MM.1S (cell line): Measurements from ENCODE around the gene SLC25A28.
"Not testable (repeated sequence)": the region's sequence is repeated elsewhere in the genome, so short reads cannot be mapped to it uniquely, and the experiment has no call there.

ENCODE experiments used
- DNase-seq: peaks from one replicate; pipeline ENCODE4 v3.0.0-alpha.2; 2015
- H2AFZ ChIP-seq: fragments of 300-600 bp; sonication (generic); 2 replicates; pipeline ENCODE4 v1.6.0; 2016; ENCODE audit warnings: antibody characterized with exemption, low read length
- H3F3A ChIP-seq: fragments of 300-600 bp; sonication (generic); 2 replicates; pipeline ENCODE4 v1.6.1; 2016; ENCODE audit warnings: mild to moderate bottlenecking, antibody characterized with exemption, low read length, moderate library complexity, mixed read lengths; ENCODE audit not compliant: insufficient read depth
- H3K27ac ChIP-seq: fragments of 300-600 bp; sonication (generic); 2 replicates; pipeline ENCODE4 v1.5.1; 2016; ENCODE audit warnings: mild to moderate bottlenecking, low read length
- H3K27me3 ChIP-seq: fragments of 300-600 bp; sonication (generic); replicated peaks from 2 replicates; pipeline ENCODE4 v1.6.0; 2016; ENCODE audit warnings: low read length; ENCODE audit not compliant: insufficient read depth
- H3K36me3 ChIP-seq: fragments of 300-600 bp; sonication (generic); replicated peaks from 2 replicates; pipeline ENCODE4 v1.6.1; 2016; ENCODE audit warnings: mild to moderate bottlenecking, low read length, mixed read lengths; ENCODE audit not compliant: insufficient read depth
- H3K4me1 ChIP-seq: fragments of 300-600 bp; sonication (generic); 2 replicates; pipeline ENCODE4 v1.6.1; 2016; ENCODE audit warnings: low read length, mixed read lengths
- H3K4me2 ChIP-seq: fragments of 300-600 bp; sonication (generic); 2 replicates; pipeline ENCODE4 v1.6.0; 2016; ENCODE audit warnings: low read depth, low read length
- H3K4me3 ChIP-seq: fragments of 300-600 bp; sonication (generic); 2 replicates; pipeline ENCODE4 v1.5.1; 2016; ENCODE audit warnings: low read length, mixed read lengths
- H3K79me2 ChIP-seq: fragments of 300-600 bp; sonication (generic); 2 replicates; pipeline ENCODE4 v1.6.1; 2016; ENCODE audit warnings: mixed run types, low read length, mixed read lengths
- H3K9ac ChIP-seq: fragments of 300-600 bp; sonication (generic); 2 replicates; pipeline ENCODE4 v1.6.1; 2016; ENCODE audit warnings: low read length, mixed read lengths
- H3K9me2 ChIP-seq: fragments of 300-600 bp; sonication (generic); replicated peaks from 2 replicates; pipeline ENCODE4 v1.6.1; 2016; ENCODE audit warnings: mild to moderate bottlenecking, low read length, mixed read lengths; ENCODE audit not compliant: insufficient read depth
- H3K9me3 ChIP-seq: fragments of 300-600 bp; sonication (generic); replicated peaks from 2 replicates; pipeline ENCODE4 v1.6.1; 2016; ENCODE audit warnings: mild to moderate bottlenecking, low read length, mixed read lengths; ENCODE audit not compliant: insufficient read depth
- H4K20me1 ChIP-seq: fragments of 300-600 bp; sonication (generic); 2 replicates; pipeline ENCODE4 v1.6.1; 2016; ENCODE audit warnings: mild to moderate bottlenecking, low read length, moderate library complexity, mixed read lengths; ENCODE audit not compliant: insufficient read depth
- EZH2 ChIP-seq: fragments of 300-600 bp; sonication (generic); optimal IDR thresholded peaks from 2 replicates; pipeline ENCODE3; 2017; ENCODE audit warnings: low read depth, mild to moderate bottlenecking, antibody characterized with exemption, low read length, mixed read lengths
- EZH2phosphoT487 ChIP-seq: fragments of 300-600 bp; sonication (generic); IDR thresholded peaks from 2 replicates; pipeline ENCODE4 v1.6.1; 2018; ENCODE audit warnings: antibody characterized with exemption, low read length
- TF ChIP-seq, protein P1 (sequence below): fragments of 300-600 bp; sonication (generic); IDR thresholded peaks from 2 replicates; pipeline ENCODE4 v1.5.1; 2016; ENCODE audit warnings: antibody characterized with exemption, low read length, mixed read lengths

The SLC25A28 gene

DNA sequence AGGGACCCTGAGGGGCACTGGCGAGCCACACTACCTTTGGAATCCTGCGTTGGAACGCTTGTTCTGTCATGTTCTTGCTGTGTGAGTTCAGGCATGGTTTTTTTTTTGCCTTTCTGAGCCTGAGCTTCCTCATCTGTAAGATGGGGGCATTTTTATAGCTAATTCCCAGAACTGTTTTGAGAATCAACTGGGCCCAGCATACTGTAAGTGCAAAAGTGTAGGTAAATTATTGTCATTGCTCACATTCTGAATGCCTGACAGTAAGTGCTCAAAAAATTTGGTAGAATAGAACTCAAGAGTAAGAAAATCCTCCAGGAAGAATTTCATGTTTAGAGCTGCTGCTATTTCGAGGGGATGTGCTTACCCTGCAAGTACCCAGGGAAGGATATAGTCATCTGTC, 22.2 kb downstream of the SLC25A28 start:
- TF ChIP-seq EZH2phosphoT487 (no peak), EZH2 (no peak)

DNA sequence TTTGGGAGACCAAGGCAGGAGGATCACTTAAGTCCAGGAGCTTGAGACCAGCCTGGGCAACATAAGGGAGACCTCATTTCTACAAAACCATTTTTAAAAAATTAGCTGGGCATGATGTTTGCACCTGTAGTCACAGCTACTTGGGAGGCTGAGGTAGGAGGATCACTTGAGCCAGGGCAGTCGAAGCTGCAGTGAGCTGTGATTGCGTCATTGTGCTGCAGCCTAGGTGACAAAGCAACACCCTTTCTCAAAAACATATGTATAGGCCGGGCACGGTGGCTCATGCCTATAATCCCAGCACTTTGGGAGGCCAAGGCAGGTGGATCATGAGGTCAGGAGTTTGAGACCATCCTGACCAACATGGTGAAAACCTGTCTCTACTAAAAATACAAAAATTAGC, 23.5 kb downstream of the SLC25A28 start:
- not testable (repeated sequence) for H3K4me1 ChIP-seq, H3K9me2 ChIP-seq, H3K36me3 ChIP-seq, H3K4me3 ChIP-seq, H3K27me3 ChIP-seq, H3K79me2 ChIP-seq, H3K9ac ChIP-seq, H2AFZ ChIP-seq, H3K4me2 ChIP-seq, H3K27ac ChIP-seq, H4K20me1 ChIP-seq, H3F3A ChIP-seq, DNase-seq, H3K9me3 ChIP-seq

More for the DNA sequence above, 22.2 kb downstream of the SLC25A28 start:
- Histone ChIP-seq H3K9ac (no peak overlapping the region), H3K27ac (no peak overlapping the region), H3K9me3 (no peaks in the 10 kb centered on the region), H3K79me2 (no peaks in the 10 kb centered on the region), H3K4me2 (no peak overlapping the region), H3F3A (no peaks in the 10 kb centered on the region), H2AFZ (no peak overlapping the region), H3K36me3 (no peaks in the 10 kb centered on the region), H3K27me3 (no peaks in the 10 kb centered on the region), H3K4me3 (no peak overlapping the region), H3K4me1 (no peaks in the 10 kb centered on the region), H3K9me2 (no peaks in the 10 kb centered on the region), H4K20me1 (no peaks in the 10 kb centered on the region)
- DNase-seq: no peak

DNA sequence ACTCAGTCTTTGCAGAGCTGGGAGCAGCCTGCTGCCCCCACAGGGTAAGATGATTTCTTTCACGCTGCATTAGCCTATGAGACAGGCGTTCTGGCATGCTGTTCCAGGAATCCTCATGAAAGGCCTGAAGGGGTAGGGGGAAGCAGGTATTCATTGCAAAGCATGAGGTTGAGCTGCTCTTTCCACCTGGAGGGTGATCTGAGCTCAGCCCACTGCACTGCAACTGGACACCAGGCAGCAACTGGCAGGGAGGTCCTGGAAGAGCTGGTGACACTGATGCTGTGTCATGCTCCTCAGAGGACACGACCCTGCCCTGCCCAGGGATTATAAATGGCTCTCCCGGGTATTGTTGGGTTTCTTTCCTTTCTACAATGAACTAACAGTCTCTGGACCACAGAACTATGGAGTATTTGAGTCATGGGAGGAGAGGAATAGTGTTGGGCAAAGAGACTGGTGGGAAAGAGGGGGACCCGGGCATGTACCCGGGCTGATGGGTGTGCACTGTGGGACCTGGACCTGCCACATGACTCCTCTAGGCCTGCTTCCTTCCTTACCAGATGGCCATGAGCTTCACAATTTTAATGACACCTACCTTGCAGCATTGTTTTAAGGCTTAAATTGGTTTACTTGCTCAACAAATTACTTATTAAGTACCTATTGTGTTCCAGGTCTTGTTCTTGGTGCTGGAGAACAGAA, 24.3 kb downstream of the SLC25A28 start:
- no peak for DNase-seq
- no peaks in the 10 kb centered on the region for H3K9me2 ChIP-seq
- H3K36me3 ChIP-seq: no peaks in the 10 kb centered on the region
- H3K4me2 ChIP-seq: no peak overlapping the region
- H3K9me3 ChIP-seq: no peaks in the 10 kb centered on the region
- H3K27me3 ChIP-seq: no peaks in the 10 kb centered on the region
- no peak overlapping the region for H2AFZ ChIP-seq
- no peaks in the 10 kb centered on the region for H4K20me1 ChIP-seq
- no peaks in the 10 kb centered on the region for H3F3A ChIP-seq
- H3K4me1 ChIP-seq: no peaks in the 10 kb centered on the region
- no peak overlapping the region for H3K9ac ChIP-seq
- no peak overlapping the region for H3K27ac ChIP-seq
- no peaks in the 10 kb centered on the region for H3K79me2 ChIP-seq
- no peak overlapping the region for H3K4me3 ChIP-seq
- TF ChIP-seq EZH2: no peak
- TF ChIP-seq, protein P1, sequence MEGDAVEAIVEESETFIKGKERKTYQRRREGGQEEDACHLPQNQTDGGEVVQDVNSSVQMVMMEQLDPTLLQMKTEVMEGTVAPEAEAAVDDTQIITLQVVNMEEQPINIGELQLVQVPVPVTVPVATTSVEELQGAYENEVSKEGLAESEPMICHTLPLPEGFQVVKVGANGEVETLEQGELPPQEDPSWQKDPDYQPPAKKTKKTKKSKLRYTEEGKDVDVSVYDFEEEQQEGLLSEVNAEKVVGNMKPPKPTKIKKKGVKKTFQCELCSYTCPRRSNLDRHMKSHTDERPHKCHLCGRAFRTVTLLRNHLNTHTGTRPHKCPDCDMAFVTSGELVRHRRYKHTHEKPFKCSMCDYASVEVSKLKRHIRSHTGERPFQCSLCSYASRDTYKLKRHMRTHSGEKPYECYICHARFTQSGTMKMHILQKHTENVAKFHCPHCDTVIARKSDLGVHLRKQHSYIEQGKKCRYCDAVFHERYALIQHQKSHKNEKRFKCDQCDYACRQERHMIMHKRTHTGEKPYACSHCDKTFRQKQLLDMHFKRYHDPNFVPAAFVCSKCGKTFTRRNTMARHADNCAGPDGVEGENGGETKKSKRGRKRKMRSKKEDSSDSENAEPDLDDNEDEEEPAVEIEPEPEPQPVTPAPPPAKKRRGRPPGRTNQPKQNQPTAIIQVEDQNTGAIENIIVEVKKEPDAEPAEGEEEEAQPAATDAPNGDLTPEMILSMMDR: no peak
- no peak for TF ChIP-seq EZH2phosphoT487

DNA sequence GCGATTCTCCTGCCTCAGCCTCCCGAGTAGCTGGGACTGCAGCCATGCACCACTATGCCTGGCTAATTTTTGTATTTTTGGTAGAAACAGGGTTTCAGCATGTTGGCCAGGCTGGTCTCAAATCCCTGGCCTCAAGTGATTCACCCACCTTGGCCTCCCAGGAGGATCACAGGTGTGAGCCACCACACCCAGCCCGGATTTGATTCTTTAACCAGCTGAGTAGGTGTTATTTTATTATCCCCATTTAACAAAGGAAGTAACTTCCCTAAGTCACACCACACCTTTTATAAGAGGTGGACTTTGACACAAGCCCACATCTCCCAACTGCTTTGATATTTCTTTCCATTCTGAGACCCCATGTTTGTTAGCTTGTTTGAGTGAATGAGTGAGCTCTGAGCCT, 25.0 kb downstream of the SLC25A28 start:
- no peak for DNase-seq
- Histone ChIP-seq H2AFZ (no peak overlapping the region), H3K4me3 (no peak overlapping the region), H3K9me2 (no peaks in the 10 kb centered on the region), H3K4me2 (no peak overlapping the region), H3K27ac (no peak overlapping the region), H3K27me3 (no peaks in the 10 kb centered on the region), H3K79me2 (no peaks in the 10 kb centered on the region), H3K9me3 (no peaks in the 10 kb centered on the region), H3K9ac (no peak overlapping the region), H3K4me1 (no peaks in the 10 kb centered on the region), H4K20me1 (no peaks in the 10 kb centered on the region), H3K36me3 (no peaks in the 10 kb centered on the region), H3F3A (no peaks in the 10 kb centered on the region)
- TF ChIP-seq EZH2phosphoT487 (no peak), EZH2 (no peak)
- TF ChIP-seq, protein P1: no peak
